Tibial nerve (tissue), 4 donors: ENCODE data around the gene PLCG2. TPM values are rescaled to one million over a fixed set of nuclear protein-coding genes. Genes with fewer than 3 reads are reported as not detected.

ENCODE experiments used
- DNase-seq, 2 donors: peaks; one replicate each; pipeline ENCODE4 v3.0.0-alpha.2; 2019; ENCODE audit warnings: low spot score in 2 of 2
- H3K27ac ChIP-seq, 4 donors: fragments of 200-600 bp; sonication (generic) in 3 of 4; one replicate each; pipeline ENCODE4 v1.5.1; 2017 to 2019; ENCODE audit warnings: mild to moderate bottlenecking in 1 of 4
- H3K27me3 ChIP-seq, 2 donors: fragments of 200-600 bp; sonication (generic) in 1 of 2; one replicate each; pipeline versions ENCODE4 v1.5.1 to v1.6.0; 2017 to 2019
- H3K36me3 ChIP-seq, 3 donors: fragments of 200-600 bp; sonication (generic); one replicate each; pipeline ENCODE4 v1.5.1; 2018 to 2019
- H3K4me1 ChIP-seq, 4 donors: fragments of 200-600 bp; sonication (generic) in 3 of 4; one replicate each; pipeline ENCODE4 v1.5.1; 2017 to 2019
- H3K4me3 ChIP-seq, 4 donors: fragments of 200-600 bp; sonication (generic) in 3 of 4; one replicate each; pipeline ENCODE4 v1.5.1; 2017 to 2019; ENCODE audit warnings: mild to moderate bottlenecking in 1 of 4, moderate library complexity in 1 of 4
- H3K9me3 ChIP-seq, 4 donors: fragments of 200-600 bp; sonication (generic) in 3 of 4; one replicate each; pipeline ENCODE4 v1.5.1; 2017 to 2019
- EP300 ChIP-seq, 2 donors: sonication (generic); formaldehyde crosslinking; IDR thresholded peaks; one replicate each; pipeline ENCODE4 v1.6.1; 2017; ENCODE audit warnings: antibody characterized with exemption in 2 of 2, mild to moderate bottlenecking in 1 of 2
- POLR2A ChIP-seq, 2 donors: fragments of 450-650 bp; IDR thresholded peaks; one replicate each; pipeline ENCODE4 v1.6.1; 2017; ENCODE audit warnings: antibody characterized with exemption in 2 of 2, mild to moderate bottlenecking in 2 of 2, moderate library complexity in 2 of 2
- WGBS, 2 donors: methylation state at CpG; one replicate each; pipeline ENCODE4 v1.1.5; 2018; 5-methylcytosine and 5-hydroxymethylcytosine counted together
- total RNA-seq, 4 donors: library from RNA; depleted of rRNA; stranded (reverse); fragments of >200 nt; gene quantifications; one replicate each; pipeline ENCODE4 v1.1.0, GENCODE V29; 2016
- TF ChIP-seq, protein P1 (sequence below), 5 experiments: fragments of 200-600 bp in 3 of 5; fragments of 450-650 bp in 2 of 5; sonication (generic) in 3 of 5; IDR thresholded peaks; one replicate each; pipeline ENCODE4 v1.5.1; 2016 to 2019; ENCODE audit warnings: antibody characterized with exemption in 5 of 5, mild to moderate bottlenecking in 3 of 5, moderate library complexity in 2 of 5

PLCG2 gene
- total RNA-seq, 4 donors from 2014 or later, result 13.0 to 28.5 (median 18.9) TPM

DNA sequence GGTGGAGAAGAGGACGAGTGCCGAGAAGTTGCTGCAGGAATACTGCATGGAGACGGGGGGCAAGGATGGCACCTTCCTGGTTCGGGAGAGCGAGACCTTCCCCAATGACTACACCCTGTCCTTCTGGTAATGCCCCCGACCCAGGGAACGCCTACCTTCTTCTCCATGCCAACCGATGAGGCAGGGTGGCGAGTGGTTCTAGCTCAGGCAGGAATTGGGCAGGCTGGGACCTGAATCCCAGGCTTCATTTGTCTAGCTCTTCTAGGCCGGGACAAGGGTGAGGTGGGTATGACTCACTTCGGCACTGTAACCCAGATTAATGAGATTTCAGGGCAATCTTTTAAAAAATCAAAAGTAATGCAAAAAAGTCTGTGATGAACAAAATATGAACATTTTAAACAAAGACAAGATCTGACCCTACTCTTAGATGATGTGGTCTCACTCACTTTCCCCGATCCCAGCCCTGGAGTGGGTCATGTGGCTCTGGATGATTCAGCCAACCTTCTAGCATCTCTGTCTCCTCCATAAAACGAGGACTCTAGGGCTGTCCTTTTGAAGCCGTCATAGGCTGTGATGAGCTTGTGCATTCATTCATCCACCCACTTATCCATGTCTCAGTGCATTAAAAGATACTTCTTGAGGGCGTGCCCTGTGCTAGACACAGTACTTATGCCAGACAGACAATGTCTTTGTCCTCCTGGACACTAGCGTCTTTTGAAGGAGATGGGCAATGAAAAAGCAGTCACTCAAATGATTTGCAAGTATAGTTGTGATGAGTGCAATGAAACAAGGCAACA lies 129.6 kb downstream of the PLCG2 start:
- WGBS, 2 donors, result 81% methylated on average over 16 of the region's 16 CpGs
- no peaks in the 10 kb centered on the region for H3K27me3 ChIP-seq
- H3K4me1 ChIP-seq, result no peaks in the 10 kb centered on the region
- DNase-seq, result no peak
- TF ChIP-seq EP300 (IDR thresholded peaks at IDR 0.05) (no peak), POLR2A (IDR thresholded peaks at IDR 0.05) (no peak)
- TF ChIP-seq, protein P1, sequence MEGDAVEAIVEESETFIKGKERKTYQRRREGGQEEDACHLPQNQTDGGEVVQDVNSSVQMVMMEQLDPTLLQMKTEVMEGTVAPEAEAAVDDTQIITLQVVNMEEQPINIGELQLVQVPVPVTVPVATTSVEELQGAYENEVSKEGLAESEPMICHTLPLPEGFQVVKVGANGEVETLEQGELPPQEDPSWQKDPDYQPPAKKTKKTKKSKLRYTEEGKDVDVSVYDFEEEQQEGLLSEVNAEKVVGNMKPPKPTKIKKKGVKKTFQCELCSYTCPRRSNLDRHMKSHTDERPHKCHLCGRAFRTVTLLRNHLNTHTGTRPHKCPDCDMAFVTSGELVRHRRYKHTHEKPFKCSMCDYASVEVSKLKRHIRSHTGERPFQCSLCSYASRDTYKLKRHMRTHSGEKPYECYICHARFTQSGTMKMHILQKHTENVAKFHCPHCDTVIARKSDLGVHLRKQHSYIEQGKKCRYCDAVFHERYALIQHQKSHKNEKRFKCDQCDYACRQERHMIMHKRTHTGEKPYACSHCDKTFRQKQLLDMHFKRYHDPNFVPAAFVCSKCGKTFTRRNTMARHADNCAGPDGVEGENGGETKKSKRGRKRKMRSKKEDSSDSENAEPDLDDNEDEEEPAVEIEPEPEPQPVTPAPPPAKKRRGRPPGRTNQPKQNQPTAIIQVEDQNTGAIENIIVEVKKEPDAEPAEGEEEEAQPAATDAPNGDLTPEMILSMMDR (IDR thresholded peaks at IDR 0.05), result no peak
- H3K4me3 ChIP-seq, result no peak overlapping the region
- peaks cover 0 to 8% (median 0%) of the 10 kb centered on the region in 3 donors for H3K36me3 ChIP-seq
- no peak overlapping the region for H3K27ac ChIP-seq
- H3K9me3 ChIP-seq, result no peaks in the 10 kb centered on the region

DNA sequence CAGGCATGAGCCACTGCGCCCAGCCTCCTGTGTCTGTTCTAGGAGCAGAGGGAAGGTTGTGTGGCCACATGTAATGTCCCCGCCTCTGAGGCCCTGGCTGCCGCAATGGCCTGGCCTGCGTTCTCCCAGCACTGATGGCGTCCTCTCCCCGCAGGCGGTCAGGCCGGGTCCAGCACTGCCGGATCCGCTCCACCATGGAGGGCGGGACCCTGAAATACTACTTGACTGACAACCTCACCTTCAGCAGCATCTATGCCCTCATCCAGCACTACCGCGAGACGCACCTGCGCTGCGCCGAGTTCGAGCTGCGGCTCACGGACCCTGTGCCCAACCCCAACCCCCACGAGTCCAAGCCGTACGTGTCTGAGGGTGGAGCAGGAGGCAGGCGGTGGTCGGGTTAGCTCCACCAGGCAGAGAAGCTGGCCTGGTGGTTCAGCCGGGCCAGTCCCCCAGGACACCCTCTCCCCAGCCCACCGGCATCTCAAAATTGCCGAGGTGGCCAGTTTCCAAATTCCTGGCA lies 131.3 kb downstream of the PLCG2 start:
- Histone ChIP-seq H3K9me3 (no peaks in the 10 kb centered on the region), H3K27me3 (no peaks in the 10 kb centered on the region), H3K27ac (no peak overlapping the region), H3K4me3 (no peak overlapping the region), H3K4me1 (no peaks in the 10 kb centered on the region), H3K36me3 (peaks cover 0 to 8% (median 0%) of the 10 kb centered on the region in 3 donors)
- TF ChIP-seq, protein P1 (IDR thresholded peaks at IDR 0.05), result no peak
- TF ChIP-seq POLR2A (IDR thresholded peaks at IDR 0.05) (no peak), EP300 (IDR thresholded peaks at IDR 0.05) (no peak)
- DNase-seq, result no peak
- 87 to 90% methylated on average over 15 to 26 of the region's 28 CpGs for WGBS, 2 donors

DNA sequence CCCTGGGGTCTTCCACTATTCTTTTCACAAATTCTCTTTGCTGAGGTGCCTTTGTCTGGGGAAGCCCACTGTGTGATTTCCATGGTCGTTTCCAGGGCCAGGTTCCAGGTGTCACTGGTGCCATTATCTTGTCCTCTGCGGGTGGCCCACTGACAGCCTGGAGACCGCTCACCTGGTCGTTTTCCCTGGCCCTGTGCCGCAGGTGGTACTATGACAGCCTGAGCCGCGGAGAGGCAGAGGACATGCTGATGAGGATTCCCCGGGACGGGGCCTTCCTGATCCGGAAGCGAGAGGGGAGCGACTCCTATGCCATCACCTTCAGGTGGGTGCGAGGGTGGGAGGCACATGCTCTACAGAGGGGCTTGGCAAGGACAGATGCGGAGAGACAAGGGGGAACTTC lies 133.3 kb downstream of the PLCG2 start:
- peaks cover 0 to 8% (median 0%) of the 10 kb centered on the region in 3 donors for H3K36me3 ChIP-seq
- no peak overlapping the region for H3K4me3 ChIP-seq
- no peak overlapping the region for H3K27ac ChIP-seq
- 78 to 80% methylated on average over 14 of the region's 14 CpGs for WGBS, 2 donors
- DNase-seq, result no peak
- H3K27me3 ChIP-seq, result no peaks in the 10 kb centered on the region
- no peaks in the 10 kb centered on the region for H3K9me3 ChIP-seq
- no peak for TF ChIP-seq EP300 (IDR thresholded peaks at IDR 0.05)
- no peaks in the 10 kb centered on the region for H3K4me1 ChIP-seq

DNA sequence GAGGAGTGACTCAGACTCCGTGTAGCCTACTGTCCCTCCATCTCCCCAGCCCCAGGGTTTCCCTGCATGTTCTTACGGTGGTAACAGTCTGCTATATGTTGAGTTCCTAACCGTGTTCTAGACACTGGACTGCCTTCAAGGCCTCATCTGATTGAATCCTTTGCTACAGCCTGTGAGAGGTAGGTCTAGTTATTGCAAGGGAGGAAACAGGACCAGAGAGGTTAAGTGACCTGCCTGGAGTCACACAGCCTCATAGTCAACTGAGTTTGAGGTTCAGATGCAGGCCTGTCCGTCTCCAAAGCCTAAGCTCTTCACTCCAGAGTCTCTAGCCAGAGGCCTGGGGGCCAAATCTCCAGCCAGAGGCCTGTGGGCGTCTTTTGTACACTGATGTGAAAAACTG lies 134.1 kb downstream of the PLCG2 start:
- DNase-seq, result no peak
- Histone ChIP-seq H3K4me1 (no peaks in the 10 kb centered on the region), H3K27ac (no peak overlapping the region), H3K36me3 (peaks cover 0 to 2% (median 0%) of the 10 kb centered on the region in 3 donors), H3K4me3 (no peak overlapping the region), H3K27me3 (no peaks in the 10 kb centered on the region), H3K9me3 (no peaks in the 10 kb centered on the region)
- TF ChIP-seq, protein P1 (IDR thresholded peaks at IDR 0.05), result no peak
- TF ChIP-seq EP300 (IDR thresholded peaks at IDR 0.05) (no peak), POLR2A (IDR thresholded peaks at IDR 0.05) (no peak)
- 77 to 79% methylated on average over 5 of the region's 5 CpGs for WGBS, 2 donors

DNA sequence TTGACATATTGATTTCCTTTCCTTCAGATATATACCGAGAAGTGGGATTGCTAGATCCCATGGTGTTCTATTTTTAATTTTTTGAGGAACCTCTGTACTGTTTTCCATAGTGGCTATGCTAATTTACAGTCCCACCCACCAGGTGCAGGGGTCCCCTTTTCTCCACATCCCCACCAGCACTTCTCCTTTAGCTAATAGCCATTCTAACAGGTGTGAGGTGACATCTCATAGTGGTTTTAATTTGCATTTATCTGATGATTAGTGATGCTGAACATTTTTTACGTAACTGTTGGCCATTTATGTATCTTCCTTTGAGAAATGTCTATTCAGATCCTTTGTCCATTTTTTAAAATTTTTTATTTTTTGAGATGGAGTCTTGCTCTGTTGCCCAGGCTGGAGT lies 138.3 kb downstream of the PLCG2 start:
- Histone ChIP-seq H3K27ac (no peak overlapping the region), H3K36me3 (peaks cover 0 to 4% (median 4%) of the 10 kb centered on the region in 3 donors), H3K4me3 (no peak overlapping the region), H3K27me3 (no peaks in the 10 kb centered on the region), H3K9me3 (no peaks in the 10 kb centered on the region), H3K4me1 (no peaks in the 10 kb centered on the region)
- DNase-seq, result no peak
- WGBS, 2 donors, result 94 to 99% methylated on average over 2 of the region's 2 CpGs
- TF ChIP-seq POLR2A (IDR thresholded peaks at IDR 0.05) (no peak), EP300 (IDR thresholded peaks at IDR 0.05) (no peak)
- TF ChIP-seq, protein P1 (IDR thresholded peaks at IDR 0.05), result no peak
